ENCODE results near the gene XRCC5.

- TF ChIP-seq POLR2AphosphoS5 (IDR thresholded peaks at IDR 0.05; ENCODE audit: low read depth, low read length) (no peak), POLR2A (IDR thresholded peaks at IDR 0.05; ENCODE audit: low read depth, low read length) (no peak), TAF1 (IDR thresholded peaks at IDR 0.05; ENCODE audit: borderline replicate concordance, low read depth, low read length) (no peak)
Measured at GRCh38 chr2:216133397-216133796, 24.2 kb downstream of the XRCC5 start.

All from GM12892 (cell line).